Fibroblast of villous mesenchyme (primary cell): Measurements from ENCODE around the gene PRM2. TPM values are rescaled to one million over a fixed set of nuclear protein-coding genes. Genes with fewer than 3 reads are reported as not detected.
"Not testable (repeated sequence)": the region's sequence is repeated elsewhere in the genome, so short reads cannot be mapped to it uniquely, and the experiment has no call there.

ENCODE experiments used
- DNase-seq: peaks from one replicate; pipeline ENCODE4 v3.0.0-alpha.2; 2010; ENCODE audit warnings: low read depth
- H3K4me3 ChIP-seq: 2 replicates; pipeline ENCODE4 v1.5.1; 2011; ENCODE audit warnings: low read depth, mild to moderate bottlenecking, low read length
- total RNA-seq: library from RNA; depleted of rRNA; stranded (reverse); fragments of >200 nt; gene quantifications from 2 replicates; pipeline ENCODE4 v1.2.3, GENCODE V29; 2012
- TF ChIP-seq, protein P1 (sequence below): IDR thresholded peaks from 2 replicates; pipeline ENCODE4 v1.5.1; 2012; ENCODE audit warnings: low read depth, mild to moderate bottlenecking, low read length; ENCODE audit not compliant: insufficient read depth

Gene PRM2
- total RNA-seq, 1 donor = not detected

GRCh38 chr16:11299865-11300559 is 23.7 kb upstream of the PRM2 start:
- DNase-seq = no peak
- no peak overlapping the region for H3K4me3 ChIP-seq
- TF ChIP-seq, protein P1, sequence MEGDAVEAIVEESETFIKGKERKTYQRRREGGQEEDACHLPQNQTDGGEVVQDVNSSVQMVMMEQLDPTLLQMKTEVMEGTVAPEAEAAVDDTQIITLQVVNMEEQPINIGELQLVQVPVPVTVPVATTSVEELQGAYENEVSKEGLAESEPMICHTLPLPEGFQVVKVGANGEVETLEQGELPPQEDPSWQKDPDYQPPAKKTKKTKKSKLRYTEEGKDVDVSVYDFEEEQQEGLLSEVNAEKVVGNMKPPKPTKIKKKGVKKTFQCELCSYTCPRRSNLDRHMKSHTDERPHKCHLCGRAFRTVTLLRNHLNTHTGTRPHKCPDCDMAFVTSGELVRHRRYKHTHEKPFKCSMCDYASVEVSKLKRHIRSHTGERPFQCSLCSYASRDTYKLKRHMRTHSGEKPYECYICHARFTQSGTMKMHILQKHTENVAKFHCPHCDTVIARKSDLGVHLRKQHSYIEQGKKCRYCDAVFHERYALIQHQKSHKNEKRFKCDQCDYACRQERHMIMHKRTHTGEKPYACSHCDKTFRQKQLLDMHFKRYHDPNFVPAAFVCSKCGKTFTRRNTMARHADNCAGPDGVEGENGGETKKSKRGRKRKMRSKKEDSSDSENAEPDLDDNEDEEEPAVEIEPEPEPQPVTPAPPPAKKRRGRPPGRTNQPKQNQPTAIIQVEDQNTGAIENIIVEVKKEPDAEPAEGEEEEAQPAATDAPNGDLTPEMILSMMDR = no peak

- not testable (repeated sequence) for DNase-seq, H3K4me3 ChIP-seq
These were observed 22.8 kb upstream of the PRM2 start for GRCh38 chr16:11298950-11299547.

- TF ChIP-seq, protein P1 = no peak
- DNase-seq = no peak
- no peak overlapping the region for H3K4me3 ChIP-seq
These were observed 22.0 kb upstream of the PRM2 start for GRCh38 chr16:11298143-11298900.

DNA sequence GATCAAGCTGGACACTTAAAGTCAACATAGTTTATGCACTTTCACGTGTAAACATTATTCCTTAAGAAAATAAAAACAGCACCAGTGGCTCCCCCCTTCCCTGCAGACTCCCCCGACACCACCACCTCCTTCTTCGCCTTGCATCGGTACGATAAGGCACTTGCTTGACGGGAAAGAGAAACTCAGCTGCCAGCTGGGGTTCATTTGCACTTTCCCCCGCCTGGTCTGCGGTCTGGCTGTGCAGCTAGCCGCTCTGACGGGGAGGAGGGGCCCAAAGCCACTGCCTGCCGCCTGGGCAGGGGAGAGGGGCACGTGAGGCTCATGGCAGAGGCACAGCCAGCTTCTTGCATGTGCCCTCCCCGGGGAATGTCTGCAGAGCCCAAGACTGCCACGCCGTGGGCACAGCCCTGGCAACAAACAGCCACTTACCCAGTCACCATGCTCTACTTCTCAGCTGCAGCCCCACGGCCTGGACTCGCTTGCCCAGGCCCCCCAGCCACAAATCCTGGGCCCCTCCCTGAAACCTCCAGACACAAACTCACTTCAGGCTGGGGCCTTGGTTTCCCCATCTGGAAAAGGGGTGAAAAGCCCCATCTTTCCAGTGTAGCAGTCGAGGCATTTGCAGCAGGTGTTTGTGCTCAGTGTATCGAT is 21.3 kb upstream of the PRM2 start:
- H3K4me3 ChIP-seq = peak overlapping the region; percentile 12
- TF ChIP-seq, protein P1 = no peak
- DNase-seq = peak; percentile 90

DNA sequence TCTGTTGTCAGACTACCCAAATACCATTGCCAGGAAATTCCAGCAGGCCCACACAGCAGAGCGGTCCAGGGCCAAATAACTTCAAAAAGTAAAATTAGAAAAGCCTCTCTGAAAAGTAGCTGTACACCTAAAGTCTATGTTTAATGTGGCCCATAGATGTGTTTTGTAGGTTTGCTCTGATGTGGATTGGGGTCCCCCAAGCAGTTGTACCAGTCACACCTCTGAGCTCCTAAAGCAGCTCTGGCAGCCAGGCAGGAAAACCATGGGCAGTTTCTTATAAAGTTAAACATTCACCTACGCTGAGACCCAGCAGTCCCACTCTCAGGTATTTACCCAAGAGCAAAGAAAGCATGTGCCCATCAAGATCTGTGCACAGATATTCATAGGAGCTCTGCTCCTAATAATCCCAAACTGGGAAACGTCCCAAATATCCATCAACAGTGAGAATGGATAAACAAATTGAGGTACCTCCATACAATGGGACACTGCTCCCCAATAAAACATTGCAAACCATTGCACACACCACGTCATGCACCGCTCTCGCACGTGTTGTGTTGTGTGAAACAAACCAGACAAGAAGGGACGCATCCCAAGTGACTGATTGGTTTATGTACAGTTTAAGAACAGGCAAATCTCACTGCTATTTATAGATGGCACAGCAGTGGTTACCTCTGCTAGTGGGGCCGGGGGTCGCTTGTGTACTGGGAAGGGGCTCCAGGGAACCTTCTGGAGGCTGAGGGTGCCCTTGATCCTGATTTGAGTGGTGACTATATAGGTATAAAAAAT is 20.6 kb upstream of the PRM2 start:
- peak; percentile 91 for DNase-seq
- TF ChIP-seq, protein P1 = no peak
- peak overlapping the region; percentile 12 for H3K4me3 ChIP-seq

GRCh38 chr16:11296351-11296705 is 20.0 kb upstream of the PRM2 start:
- TF ChIP-seq, protein P1 = no peak
- no peak overlapping the region for H3K4me3 ChIP-seq
- no peak for DNase-seq

DNA sequence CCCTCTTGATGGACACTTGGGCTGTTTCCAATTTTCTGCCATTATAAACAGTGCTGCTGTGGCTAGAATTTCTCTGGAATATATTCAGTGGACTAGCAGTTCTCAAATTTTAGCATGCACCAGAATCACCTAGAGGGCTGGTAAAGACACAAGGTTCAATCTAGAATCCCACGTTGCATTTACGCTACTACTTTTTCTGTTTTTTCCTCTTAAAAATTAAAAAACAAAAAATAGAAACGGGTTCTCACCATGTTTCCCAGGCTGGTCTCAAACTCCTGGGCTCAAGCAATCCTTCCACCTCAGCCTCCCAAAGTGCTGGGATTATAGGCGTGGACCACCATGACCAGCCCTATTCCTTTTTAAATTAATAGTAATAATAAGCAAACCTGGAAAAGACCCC is 19.4 kb upstream of the PRM2 start:
- DNase-seq = no peak
- TF ChIP-seq, protein P1 = no peak
- H3K4me3 ChIP-seq = no peak overlapping the region
